GM23338 (cell line): ENCODE data around the gene NGLY1. TPM values are rescaled to one million over a fixed set of nuclear protein-coding genes. Genes with fewer than 3 reads are reported as not detected.

Source experiments
- ATAC-seq: fragments of 200-7000 bp; cut with Tn5 transposase; 3 replicates; pipeline ENCODE4 v1.9.1; 2020
- DNase-seq: peaks from one replicate; pipeline ENCODE4 v3.0.0-alpha.2; 2015; ENCODE audit warnings: low spot score
- H2AFZ ChIP-seq: fragments of 200-600 bp; sonication (generic); 2 replicates; pipeline ENCODE4 v1.8.0; 2016; ENCODE audit warnings: antibody characterized with exemption, mild to moderate bottlenecking, moderate library complexity
- H3F3A ChIP-seq: fragments of 200-600 bp; sonication (generic); replicated peaks from 2 replicates; pipeline ENCODE4 v1.8.0; 2017; ENCODE audit warnings: antibody characterized with exemption, mixed run types, low read depth
- H3K27ac ChIP-seq: fragments of 200-600 bp; sonication (generic); 2 replicates; pipeline ENCODE4 v1.6.1; 2016; ENCODE audit warnings: low read depth
- H3K27me3 ChIP-seq: fragments of 200-600 bp; sonication (generic); 2 replicates; pipeline ENCODE4 v1.8.0; 2016; ENCODE audit warnings: mild to moderate bottlenecking, mixed run types, moderate library complexity; ENCODE audit not compliant: insufficient read depth
- H3K36me3 ChIP-seq: fragments of 200-600 bp; sonication (generic); 2 replicates; pipeline ENCODE4 v1.8.0; 2016; ENCODE audit warnings: mild to moderate bottlenecking; ENCODE audit not compliant: insufficient read depth
- H3K4me1 ChIP-seq: fragments of 200-600 bp; sonication (generic); 2 replicates; pipeline ENCODE4 v1.8.0; 2016; ENCODE audit warnings: mild to moderate bottlenecking, moderate library complexity; ENCODE audit not compliant: insufficient read depth
- H3K4me2 ChIP-seq: fragments of 200-600 bp; sonication (generic); 2 replicates; pipeline ENCODE4 v1.7.1; 2017; ENCODE audit warnings: mixed run types
- H3K4me3 ChIP-seq: fragments of 200-600 bp; sonication (generic); 2 replicates; pipeline ENCODE4 v1.6.1; 2016; ENCODE audit warnings: mixed run types
- H3K79me2 ChIP-seq: fragments of 200-600 bp; sonication (generic); replicated peaks from 2 replicates; pipeline ENCODE4 v1.8.0; 2017; ENCODE audit warnings: mild to moderate bottlenecking; ENCODE audit not compliant: insufficient read depth
- H3K9me2 ChIP-seq: fragments of 200-600 bp; sonication (generic); 2 replicates; pipeline ENCODE4 v1.8.0; 2017; ENCODE audit not compliant: insufficient read depth
- H4K20me1 ChIP-seq: fragments of 200-600 bp; sonication (generic); replicated peaks from 2 replicates; pipeline ENCODE4 v1.8.0; 2017; ENCODE audit warnings: mild to moderate bottlenecking; ENCODE audit not compliant: insufficient read depth
- H3K27ac Mint-ChIP-seq: 2 replicates; pipeline ENCODE4 v1.8.0; 2020; ENCODE audit warnings: inconsistent platforms, mild to moderate bottlenecking, moderate library complexity, mixed read lengths
- H3K27me3 Mint-ChIP-seq: 3 replicates; pipeline ENCODE4 v1.8.0; 2022; ENCODE audit warnings: low read depth, mild to moderate bottlenecking, moderate library complexity, mixed read lengths, inconsistent platforms; ENCODE audit not compliant: insufficient read depth, poor library complexity
- H3K36me3 Mint-ChIP-seq: 3 replicates; pipeline ENCODE4 v1.8.0; 2021; ENCODE audit warnings: low read depth, mild to moderate bottlenecking, inconsistent platforms, moderate library complexity, mixed read lengths
- H3K4me1 Mint-ChIP-seq: 3 replicates; pipeline ENCODE4 v1.8.0; 2020; ENCODE audit warnings: mild to moderate bottlenecking, inconsistent platforms, mixed read lengths
- H3K4me3 Mint-ChIP-seq: 3 replicates; pipeline ENCODE4 v1.8.0; 2021; ENCODE audit warnings: moderate library complexity, mild to moderate bottlenecking, inconsistent platforms, mixed read lengths
- H3K9me3 Mint-ChIP-seq: 3 replicates; pipeline ENCODE4 v1.8.0; 2020; ENCODE audit warnings: moderate library complexity, mild to moderate bottlenecking, inconsistent platforms, mixed read lengths
- CREB1 ChIP-seq: fragments of 250-450 bp; sonication (Bioruptor Pico); IDR thresholded peaks from 2 replicates; pipeline ENCODE4 v1.5.0; 2020; ENCODE audit warnings: low read depth, mild to moderate bottlenecking, moderate library complexity
- ETS1 ChIP-seq: IDR thresholded peaks from 2 replicates; pipeline ENCODE4 v1.6.1; 2016; ENCODE audit warnings: antibody characterized with exemption
- EZH2 ChIP-seq: fragments of 200-600 bp; sonication (generic); IDR thresholded peaks from one replicate; pipeline ENCODE4 v1.8.0; 2017; ENCODE audit warnings: antibody characterized with exemption, mild to moderate bottlenecking, low read depth; ENCODE audit not compliant: unreplicated experiment
- EZH2phosphoT487 ChIP-seq: fragments of 200-600 bp; sonication (generic); IDR thresholded peaks from one replicate; pipeline ENCODE4 v1.8.1; 2018; ENCODE audit warnings: antibody characterized with exemption; ENCODE audit not compliant: unreplicated experiment
- JUNB ChIP-seq: IDR thresholded peaks from one replicate; pipeline ENCODE4 v1.6.1; 2016; ENCODE audit warnings: antibody characterized with exemption; ENCODE audit not compliant: unreplicated experiment
- POLR2AphosphoS5 ChIP-seq: IDR thresholded peaks from 2 replicates; pipeline ENCODE4 v1.6.1; 2016; ENCODE audit warnings: antibody characterized with exemption, low read depth
- REST ChIP-seq: IDR thresholded peaks from one replicate; pipeline ENCODE4 v1.6.1; 2018; ENCODE audit warnings: antibody characterized with exemption; ENCODE audit not compliant: unreplicated experiment
- STAT1 ChIP-seq: IDR thresholded peaks from one replicate; pipeline ENCODE4 v1.6.1; 2016; ENCODE audit warnings: antibody characterized with exemption; ENCODE audit not compliant: unreplicated experiment
- ZNF114 ChIP-seq: fragments of 250-450 bp; sonication (Bioruptor Pico); IDR thresholded peaks from 2 replicates; pipeline ENCODE4 v1.5.0; 2020; ENCODE audit warnings: mild to moderate bottlenecking, moderate library complexity
- ZNF331 ChIP-seq: fragments of 250-450 bp; sonication (Bioruptor Pico); IDR thresholded peaks from 2 replicates; pipeline ENCODE4 v1.5.0; 2020; ENCODE audit warnings: low read depth, mild to moderate bottlenecking, moderate library complexity
- ZNF462 ChIP-seq: fragments of 250-450 bp; sonication (Bioruptor Pico); IDR thresholded peaks from 2 replicates; pipeline ENCODE4 v1.5.0; 2020; ENCODE audit warnings: mild to moderate bottlenecking, moderate library complexity
- polyA plus RNA-seq: library from polyadenylated mRNA; unstranded; fragments of >200 nt; fragmentation: Nextera tagmentation; extraction: Ambion mirVana; gene quantifications from 2 replicates; pipeline ENCODE4 v1.2.1, GENCODE V29; 2016
- total RNA-seq: library from RNA; depleted of rRNA; stranded (reverse); fragments of >200 nt; shearing (Covaris generic); gene quantifications from 2 replicates; pipeline ENCODE4 v1.2.3, GENCODE V29; 2014

Gene NGLY1
- total and polyA plus RNA-seq, 2 experiments from 2014 or later, result 20.4 to 43.5 TPM

GRCh38 chr3:25804676-25805075 is 21.4 kb upstream of the NGLY1 start (continued):
- TF ChIP-seq REST, result no peak
- TF ChIP-seq STAT1, result no peak
- TF ChIP-seq ZNF114 (CRISPR knock-in tag), result no peak
- no peak for TF ChIP-seq JUNB
- no peak for TF ChIP-seq CREB1 (CRISPR knock-in tag)
- TF ChIP-seq EZH2, result no peak
- no peak for TF ChIP-seq EZH2phosphoT487
- no peak for TF ChIP-seq POLR2AphosphoS5

GRCh38 chr3:25803833-25804232 is 20.6 kb upstream of the NGLY1 start:
- Histone ChIP-seq H3K4me1 (no peaks in the 10 kb centered on the region), H3K4me3 (no peak overlapping the region), H4K20me1 (no peaks in the 10 kb centered on the region), H3K27me3 (no peaks in the 10 kb centered on the region), H3K36me3 (no peaks in the 10 kb centered on the region), H3K9me2 (peaks cover 6% of the 10 kb centered on the region; the same call in 1 of the 2 replicates), H3F3A (no peaks in the 10 kb centered on the region), H3K4me2 (no peak overlapping the region), H3K79me2 (no peaks in the 10 kb centered on the region), H2AFZ (no peak overlapping the region), H3K27ac (no peak overlapping the region)
- H3K36me3 Mint-ChIP-seq, result no peaks in the 10 kb centered on the region
- DNase-seq (no peak), ATAC-seq (no peak)
- H3K27me3 Mint-ChIP-seq, result no peaks in the 10 kb centered on the region
- no peak overlapping the region for H3K27ac Mint-ChIP-seq
- no peaks in the 10 kb centered on the region for H3K4me1 Mint-ChIP-seq
- H3K9me3 Mint-ChIP-seq, result no peaks in the 10 kb centered on the region
- H3K4me3 Mint-ChIP-seq, result no peak overlapping the region
- no peak for TF ChIP-seq EZH2phosphoT487
- no peak for TF ChIP-seq ZNF114 (CRISPR knock-in tag)
- TF ChIP-seq REST, result no peak
- no peak for TF ChIP-seq ETS1
- no peak for TF ChIP-seq ZNF462 (CRISPR knock-in tag)
- no peak for TF ChIP-seq JUNB
- no peak for TF ChIP-seq EZH2
- no peak for TF ChIP-seq ZNF331 (CRISPR knock-in tag)
